T1000 (cell line): ENCODE data around the gene LGR6.

Source experiments
- DNase-seq: peaks from one replicate; lab custom pipeline; 2025; ENCODE audit warnings: mixed read lengths; lab: John Stamatoyannopoulos, UW

LGR6 gene

GRCh38 chr1:202264726-202265125 is 71.1 kb downstream of the LGR6 start:
- DNase-seq: no peak

DNA sequence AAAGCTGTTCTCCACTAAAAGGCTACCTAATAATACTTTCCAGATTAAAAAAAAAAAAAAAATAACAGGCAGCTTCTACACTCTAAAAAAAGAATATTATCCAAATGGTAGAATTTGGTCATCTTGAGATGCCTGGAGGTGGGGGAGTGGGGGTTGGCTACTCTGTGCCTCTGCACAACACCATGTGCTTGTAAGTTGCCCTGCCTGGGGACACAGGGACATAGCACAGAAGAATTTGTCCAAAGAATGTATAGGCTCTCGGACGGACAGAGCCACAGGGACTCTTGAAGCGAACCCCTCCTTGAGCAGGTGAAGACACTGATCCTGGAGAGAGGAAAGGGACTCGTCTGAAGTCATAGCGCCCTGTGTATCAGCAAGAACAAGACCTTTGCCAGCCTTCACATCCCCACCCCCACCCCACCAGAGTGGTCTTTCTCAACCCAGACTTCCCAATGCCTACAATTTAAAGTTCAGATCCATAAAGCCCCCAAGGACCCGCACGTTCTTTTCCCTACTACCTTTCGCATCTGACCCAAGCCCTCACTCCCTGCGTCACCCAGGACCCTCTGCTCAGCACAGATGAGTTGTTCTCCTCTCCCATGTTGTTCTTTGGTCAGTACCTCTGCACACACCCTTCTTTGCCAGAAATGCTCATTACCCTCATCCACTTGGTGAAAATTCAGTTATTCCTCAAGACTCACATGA is 72.6 kb downstream of the LGR6 start:
- DNase-seq: no peak

DNA sequence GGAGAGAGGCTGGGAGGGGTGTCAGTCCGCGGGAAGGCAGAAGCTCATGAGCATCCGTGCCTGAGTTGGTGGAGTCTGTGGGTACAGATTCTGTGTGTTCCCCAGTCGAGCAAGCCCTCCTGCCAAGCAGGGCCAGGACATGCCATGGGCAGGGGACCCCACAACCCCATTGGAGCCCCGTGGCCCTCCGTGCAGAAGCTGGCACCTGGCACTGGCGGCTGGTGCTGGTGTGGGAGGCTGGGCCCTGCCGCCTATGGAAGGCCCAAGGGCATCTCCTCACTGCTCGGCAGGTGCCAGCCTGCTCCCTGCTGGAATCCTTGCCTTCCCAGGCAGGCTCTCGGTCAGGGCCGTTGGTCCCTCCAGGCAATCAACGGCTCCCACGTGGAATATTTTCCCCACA is 74.4 kb downstream of the LGR6 start:
- DNase-seq: no peak

GRCh38 chr1:202268817-202269216 is 75.2 kb downstream of the LGR6 start:
- DNase-seq: no peak

DNA sequence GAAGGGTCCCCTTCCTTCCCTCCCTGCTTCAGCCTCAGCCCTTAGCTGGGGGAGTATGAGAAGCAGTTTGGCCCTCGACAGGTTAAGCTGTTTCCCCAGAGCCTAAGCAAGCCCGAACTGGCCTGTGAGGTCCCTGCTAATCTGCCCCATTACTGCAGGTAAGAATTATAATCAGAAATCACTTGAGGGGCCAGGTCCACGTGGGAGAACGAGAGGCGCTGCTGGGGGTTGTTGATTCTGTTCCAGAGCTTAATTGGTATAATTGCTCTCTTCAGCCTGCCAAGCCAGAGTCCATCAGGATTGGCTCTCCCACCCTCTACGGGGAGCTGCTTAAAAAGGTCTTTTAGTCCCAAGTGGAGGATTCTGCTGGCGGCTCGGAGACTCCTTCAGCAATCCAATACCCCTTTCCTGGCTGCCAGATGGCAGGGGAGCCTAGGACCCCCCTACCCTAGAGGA is 77.3 kb downstream of the LGR6 start:
- no peak for DNase-seq

GRCh38 chr1:202272103-202272845 is 78.7 kb downstream of the LGR6 start:
- DNase-seq: no peak

- no peak for DNase-seq
These were observed 81.0 kb downstream of the LGR6 start for GRCh38 chr1:202274611-202275010.

- DNase-seq: no peak
These were observed 81.6 kb downstream of the LGR6 start for GRCh38 chr1:202275061-202275770.

- DNase-seq: no peak
These were observed 82.6 kb downstream of the LGR6 start for GRCh38 chr1:202276081-202276715.

DNA sequence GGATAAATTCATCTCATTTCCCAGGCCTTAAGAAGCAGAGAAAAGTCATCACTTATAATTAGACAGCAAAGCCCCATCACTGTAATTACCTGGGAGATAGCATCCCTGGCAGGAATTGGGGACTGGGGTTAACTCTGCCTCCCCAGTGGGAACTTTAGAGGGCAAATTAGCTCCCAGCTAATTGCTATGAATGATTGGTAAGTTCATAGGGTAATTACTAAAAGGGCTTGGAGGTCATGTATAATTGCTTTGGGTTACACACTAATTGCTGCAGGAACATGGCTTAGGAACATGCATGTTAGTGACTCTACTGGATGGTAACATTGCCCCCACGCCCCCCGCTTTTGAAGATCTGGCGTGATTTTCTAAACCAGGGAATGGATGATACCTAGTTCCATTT is 83.3 kb downstream of the LGR6 start:
- DNase-seq: no peak

- no peak for DNase-seq
These were observed 85.2 kb downstream of the LGR6 start for GRCh38 chr1:202278751-202279150.

DNA sequence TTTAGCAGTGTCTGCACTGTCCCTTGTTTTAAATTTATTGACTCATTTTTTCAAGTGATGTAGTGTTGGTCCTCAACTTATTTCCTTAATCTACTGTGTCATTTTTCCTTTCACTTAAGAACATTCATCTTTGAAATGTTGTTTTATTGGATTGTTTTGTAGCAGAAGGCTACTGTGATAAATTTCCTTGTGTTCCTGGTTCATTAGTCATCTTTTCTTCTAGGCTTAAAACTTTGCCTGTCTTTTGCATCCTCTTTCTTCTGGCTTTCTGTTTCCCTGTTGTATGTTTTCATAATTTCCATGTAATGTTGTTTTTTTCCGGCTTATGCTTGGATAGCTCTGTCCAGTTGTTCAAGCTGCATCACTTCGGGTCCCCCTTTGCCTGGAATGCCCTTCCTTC is 86.2 kb downstream of the LGR6 start:
- no peak for DNase-seq

DNA sequence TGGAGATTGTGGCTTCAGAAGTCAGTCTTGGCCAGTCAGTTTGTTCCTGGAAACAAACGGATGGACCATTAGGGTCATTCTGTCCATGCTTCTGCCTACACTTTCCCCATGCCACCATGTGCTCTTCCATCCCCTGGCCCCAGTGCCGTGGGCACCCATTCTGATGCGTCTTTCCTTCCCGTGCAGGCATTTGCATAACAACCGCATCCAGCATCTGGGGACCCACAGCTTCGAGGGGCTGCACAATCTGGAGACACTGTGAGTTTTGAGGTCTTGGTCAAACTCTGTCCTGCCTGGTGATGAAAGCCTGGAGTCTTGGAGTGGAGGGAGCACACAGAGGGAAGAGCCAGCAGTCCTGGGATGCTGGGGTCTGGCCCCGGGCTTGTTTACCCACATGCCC is 87.0 kb downstream of the LGR6 start:
- DNase-seq: no peak

GRCh38 chr1:202281316-202282024 is 87.9 kb downstream of the LGR6 start:
- DNase-seq: no peak

DNA sequence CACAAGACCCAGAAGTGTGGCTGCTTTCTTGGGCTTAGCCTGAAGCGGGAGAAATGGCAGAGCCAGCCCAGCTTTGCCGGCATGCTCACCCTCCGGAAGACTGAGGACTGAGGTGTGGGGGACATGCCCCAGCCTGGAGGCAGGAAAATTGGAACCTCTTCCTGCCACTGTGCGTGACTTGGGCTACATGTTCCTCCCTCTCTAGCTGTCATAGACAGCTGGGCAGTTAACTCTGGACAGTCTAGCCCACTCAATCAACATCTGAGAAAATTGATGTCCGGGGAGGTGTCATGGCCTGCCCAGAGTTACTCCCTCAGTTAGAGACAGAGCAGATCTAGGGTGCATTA is 88.4 kb downstream of the LGR6 start:
- no peak for DNase-seq

DNA sequence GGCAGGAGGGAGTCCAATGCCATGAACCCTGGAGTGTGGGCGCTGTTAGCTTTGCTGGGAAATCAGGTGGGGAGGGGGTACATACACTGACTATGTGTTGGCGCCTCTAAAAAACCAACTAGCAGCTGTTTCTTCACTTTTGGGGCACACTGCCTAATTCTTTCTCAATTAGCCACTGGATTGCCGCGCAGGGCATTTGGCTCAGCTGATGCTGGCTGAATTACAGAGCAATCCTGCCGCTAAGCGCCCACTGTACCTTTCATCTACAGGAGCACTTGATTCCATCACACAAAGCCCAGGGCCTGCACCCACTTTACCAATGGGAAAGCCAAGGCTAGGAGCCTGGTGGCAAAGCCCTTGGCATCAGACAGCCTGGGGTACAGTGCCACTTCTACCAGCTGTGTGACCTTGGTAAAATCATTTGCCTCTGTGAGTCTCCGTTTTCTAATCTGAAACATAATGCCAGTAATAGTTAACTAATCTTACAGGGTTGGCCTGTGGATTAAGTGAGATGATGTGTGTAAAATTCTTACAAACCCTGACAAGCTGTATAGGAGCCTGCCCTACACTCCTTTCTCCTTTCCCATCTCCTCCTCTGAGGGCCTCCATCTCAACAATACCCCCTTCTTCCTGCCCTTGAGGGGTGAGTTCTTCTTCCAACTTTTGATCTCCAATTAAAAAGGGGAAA is 89.1 kb downstream of the LGR6 start:
- no peak for DNase-seq

- DNase-seq: peak; percentile 84
These were observed 89.8 kb downstream of the LGR6 start for GRCh38 chr1:202283379-202283844.

GRCh38 chr1:202283991-202284390 is 90.4 kb downstream of the LGR6 start:
- DNase-seq: peak; percentile 49

- no peak for DNase-seq
These were observed 92.3 kb downstream of the LGR6 start for GRCh38 chr1:202285908-202286307.

DNA sequence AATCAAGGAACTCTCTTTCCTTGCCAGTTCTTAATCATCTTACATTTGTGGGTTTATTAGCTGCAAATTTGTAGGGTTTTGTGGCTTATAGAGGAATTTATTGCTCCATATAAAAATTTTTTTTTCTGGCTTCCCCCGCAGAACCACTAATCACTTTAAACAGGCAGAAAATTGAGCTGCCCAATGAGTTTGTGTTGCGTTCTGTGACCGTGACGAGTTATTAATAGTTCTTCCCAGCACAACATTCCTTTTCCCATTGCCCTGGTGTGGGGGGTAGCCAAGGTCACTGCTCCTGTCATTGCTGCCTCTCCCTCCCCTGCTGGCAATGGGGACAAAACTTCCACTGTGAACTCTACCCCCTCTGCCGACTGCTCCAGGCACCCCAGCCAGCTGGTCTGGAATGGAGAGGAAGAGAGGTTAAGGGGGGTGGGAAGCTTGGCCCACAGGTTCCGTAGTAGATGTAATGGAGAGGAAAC is 93.1 kb downstream of the LGR6 start:
- no peak for DNase-seq

DNA sequence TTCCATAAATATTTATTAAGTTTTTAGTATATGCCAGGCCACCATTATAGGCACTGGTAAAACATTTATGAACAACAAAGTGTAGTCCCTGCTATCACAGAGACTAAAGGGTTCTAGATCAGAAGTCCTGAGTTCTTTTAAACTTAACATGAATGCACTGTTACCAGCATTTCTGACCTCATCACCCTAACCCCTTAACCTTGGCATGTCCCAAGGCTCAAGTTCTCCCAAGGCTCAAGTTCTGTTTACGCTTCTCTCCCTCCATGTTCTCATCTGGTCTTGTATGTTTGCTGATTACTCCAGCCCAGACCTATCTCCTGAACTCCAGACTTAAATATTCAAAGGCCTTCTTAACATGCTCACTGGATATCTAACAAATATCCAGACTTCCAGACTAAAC is 93.6 kb downstream of the LGR6 start:
- DNase-seq: no peak
